PC-9 (cell line): ENCODE measurements around the gene E4F1. TPM values are rescaled to one million over a fixed set of nuclear protein-coding genes. Genes with fewer than 3 reads are reported as not detected.

Source experiments
- BruUV-seq: library from RNA; stranded (reverse); fragments of 400-500 nt; replicated peaks from 2 replicates; lab custom pipeline; 2021; lab: Mats Ljungman, UMichigan
- CTCF ChIA-PET: fragments of 300-600 bp; sonication (Branson Sonifier 250); formaldehyde crosslinking; loops from one replicate; lab custom pipeline; 2022; ENCODE audit warnings: antibody characterized with exemption; lab: Charles Lee
- POLR2A ChIA-PET: fragments of 300-600 bp; sonication (Branson Sonifier 250); formaldehyde crosslinking; loops from one replicate; lab custom pipeline; 2022; ENCODE audit warnings: antibody characterized with exemption; ENCODE audit not compliant: unreplicated experiment; lab: Charles Lee
- DNase-seq, 2 experiments: peaks; one replicate each; pipeline versions ENCODE4 v3.0.0 to v3.0.0-alpha.2; 2015 to 2022; ENCODE audit warnings: mixed read lengths in 1 of 2
- H2AFZ ChIP-seq: fragments of 200-600 bp; sonication (generic); 2 replicates; pipeline ENCODE4 v1.8.1; 2017; ENCODE audit warnings: antibody characterized with exemption
- H3F3A ChIP-seq: fragments of 200-600 bp; sonication (generic); 2 replicates; pipeline ENCODE4 v1.8.1; 2017; ENCODE audit warnings: antibody characterized with exemption, mild to moderate bottlenecking, low read depth; ENCODE audit not compliant: insufficient read depth
- H3K27ac ChIP-seq: fragments of 200-600 bp; sonication (generic); 2 replicates; pipeline ENCODE4 v1.6.1; 2016; ENCODE audit warnings: mixed run types
- H3K27me3 ChIP-seq: fragments of 200-600 bp; sonication (generic); 2 replicates; pipeline ENCODE4 v1.6.1; 2016; ENCODE audit warnings: low read depth, mixed run types; ENCODE audit not compliant: insufficient read depth
- H3K36me3 ChIP-seq: fragments of 200-600 bp; sonication (generic); 2 replicates; pipeline ENCODE4 v1.6.1; 2016; ENCODE audit warnings: low read depth, mixed run types
- H3K4me1 ChIP-seq: fragments of 200-600 bp; sonication (generic); replicated peaks from 2 replicates; pipeline ENCODE4 v1.6.1; 2016; ENCODE audit warnings: mixed run types; ENCODE audit not compliant: insufficient read depth
- H3K4me2 ChIP-seq: fragments of 200-600 bp; sonication (generic); 2 replicates; pipeline ENCODE4 v1.6.1; 2017; ENCODE audit warnings: mixed run types
- H3K4me3 ChIP-seq: fragments of 200-600 bp; sonication (generic); 2 replicates; pipeline ENCODE4 v1.6.1; 2016; ENCODE audit warnings: mixed run types
- H3K79me2 ChIP-seq: fragments of 200-600 bp; sonication (generic); 2 replicates; pipeline ENCODE4 v1.6.1; 2017; ENCODE audit warnings: low read depth, mixed run types
- H3K9me2 ChIP-seq: fragments of 200-600 bp; sonication (generic); 2 replicates; pipeline ENCODE4 v1.8.1; 2017; ENCODE audit warnings: mild to moderate bottlenecking; ENCODE audit not compliant: insufficient read depth
- H3K9me3 ChIP-seq: fragments of 200-600 bp; sonication (generic); 2 replicates; pipeline ENCODE4 v1.8.1; 2016; ENCODE audit warnings: low read depth; ENCODE audit not compliant: insufficient read depth
- H4K20me1 ChIP-seq: fragments of 200-600 bp; sonication (generic); 2 replicates; pipeline ENCODE4 v1.8.1; 2017; ENCODE audit not compliant: insufficient read depth
- EZH2 ChIP-seq: fragments of 200-600 bp; sonication (generic); IDR thresholded peaks from 2 replicates; pipeline ENCODE4 v1.8.0; 2017; ENCODE audit warnings: antibody characterized with exemption, low read depth
- intact Hi-C: fragments of 100-400 bp; cut with micrococcal nuclease; formaldehyde crosslinking; loops from one replicate; pipeline ENCODE4 v1.10.0; 2022; ENCODE audit not compliant: unreplicated experiment
- total RNA-seq: library from RNA; stranded (reverse); gene quantifications from 2 replicates; pipeline ENCODE4 v1.2.3, GENCODE V29; 2021
- TF ChIP-seq, protein P1 (sequence below): fragments of 200-600 bp; sonication (generic); conservative IDR thresholded peaks from 2 replicates; pipeline ENCODE4 v1.6.1; 2017; ENCODE audit warnings: mixed run types, antibody characterized with exemption, mild to moderate bottlenecking, moderate library complexity

E4F1 gene
- total RNA-seq, 1 experiment from 2014 or later, result 38.8 TPM

GRCh38 chr16:2181952-2182351, 41.4 kb upstream of the E4F1 start:
- Histone ChIP-seq H3K27ac (no peak overlapping the region), H3K9me3 (no peaks in the 10 kb centered on the region), H3K4me1 (no peaks in the 10 kb centered on the region), H3K4me3 (no peak overlapping the region), H4K20me1 (0 out of 2 replicates have a peak, but pooled peaks cover 3% of the 10 kb centered on the region), H3K36me3 (no peaks in the 10 kb centered on the region), H3K27me3 (no peaks in the 10 kb centered on the region), H3F3A (no peaks in the 10 kb centered on the region), H3K9me2 (no peaks in the 10 kb centered on the region), H3K4me2 (no peak overlapping the region), H3K79me2 (no peaks in the 10 kb centered on the region), H2AFZ (no peak overlapping the region)
- intact Hi-C loops, result no loop called here
- CTCF ChIA-PET, result no interaction called here
- no peak for DNase-seq
- TF ChIP-seq, protein P1, sequence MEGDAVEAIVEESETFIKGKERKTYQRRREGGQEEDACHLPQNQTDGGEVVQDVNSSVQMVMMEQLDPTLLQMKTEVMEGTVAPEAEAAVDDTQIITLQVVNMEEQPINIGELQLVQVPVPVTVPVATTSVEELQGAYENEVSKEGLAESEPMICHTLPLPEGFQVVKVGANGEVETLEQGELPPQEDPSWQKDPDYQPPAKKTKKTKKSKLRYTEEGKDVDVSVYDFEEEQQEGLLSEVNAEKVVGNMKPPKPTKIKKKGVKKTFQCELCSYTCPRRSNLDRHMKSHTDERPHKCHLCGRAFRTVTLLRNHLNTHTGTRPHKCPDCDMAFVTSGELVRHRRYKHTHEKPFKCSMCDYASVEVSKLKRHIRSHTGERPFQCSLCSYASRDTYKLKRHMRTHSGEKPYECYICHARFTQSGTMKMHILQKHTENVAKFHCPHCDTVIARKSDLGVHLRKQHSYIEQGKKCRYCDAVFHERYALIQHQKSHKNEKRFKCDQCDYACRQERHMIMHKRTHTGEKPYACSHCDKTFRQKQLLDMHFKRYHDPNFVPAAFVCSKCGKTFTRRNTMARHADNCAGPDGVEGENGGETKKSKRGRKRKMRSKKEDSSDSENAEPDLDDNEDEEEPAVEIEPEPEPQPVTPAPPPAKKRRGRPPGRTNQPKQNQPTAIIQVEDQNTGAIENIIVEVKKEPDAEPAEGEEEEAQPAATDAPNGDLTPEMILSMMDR, result no peak
- TF ChIP-seq EZH2, result no peak
- POLR2A ChIA-PET, result no interaction called here
- no TSS peak for BruUV-seq

GRCh38 chr16:2183671-2184070, 39.7 kb upstream of the E4F1 start:
- no peak overlapping the region for H2AFZ ChIP-seq
- no peaks in the 10 kb centered on the region for H3K4me1 ChIP-seq
- no peak for DNase-seq
- H3F3A ChIP-seq, result no peaks in the 10 kb centered on the region
- ChIA-PET POLR2A (no interaction called here), CTCF (no interaction called here)
- intact Hi-C loops, result no loop called here
- H3K27me3 ChIP-seq, result no peaks in the 10 kb centered on the region
- H3K4me3 ChIP-seq, result no peak overlapping the region
- no peaks in the 10 kb centered on the region for H4K20me1 ChIP-seq
- no peak overlapping the region for H3K4me2 ChIP-seq
- no peaks in the 10 kb centered on the region for H3K36me3 ChIP-seq
- TF ChIP-seq EZH2, result no peak
- TF ChIP-seq, protein P1, result no peak
- BruUV-seq, result no TSS peak
- H3K9me2 ChIP-seq, result no peaks in the 10 kb centered on the region
- no peaks in the 10 kb centered on the region for H3K79me2 ChIP-seq
- H3K27ac ChIP-seq, result no peak overlapping the region
- H3K9me3 ChIP-seq, result no peaks in the 10 kb centered on the region

DNA sequence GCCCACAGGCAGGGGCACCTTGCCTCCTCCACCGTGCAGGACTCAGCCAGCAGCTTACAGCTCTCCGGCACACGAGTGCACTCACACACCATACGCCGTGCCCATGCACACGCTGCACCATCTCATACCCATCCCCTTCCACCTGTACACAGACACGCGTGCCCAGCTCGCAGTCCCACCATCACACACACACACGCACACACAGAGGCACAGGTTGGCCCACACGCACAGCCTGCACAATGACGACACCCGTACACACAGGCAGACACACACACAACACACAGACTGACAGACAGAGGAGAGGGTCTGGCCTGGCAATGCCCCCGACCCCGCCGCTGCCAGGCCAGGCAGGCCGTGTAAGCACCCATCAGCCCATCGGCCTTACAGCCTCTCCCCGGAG, 39.0 kb upstream of the E4F1 start:
- Histone ChIP-seq H3K4me2 (no peak overlapping the region), H4K20me1 (no peaks in the 10 kb centered on the region), H3K4me1 (no peaks in the 10 kb centered on the region), H3K79me2 (no peaks in the 10 kb centered on the region), H3K4me3 (no peak overlapping the region), H3K9me3 (no peaks in the 10 kb centered on the region), H3F3A (no peaks in the 10 kb centered on the region), H3K9me2 (no peaks in the 10 kb centered on the region), H3K27me3 (no peaks in the 10 kb centered on the region), H2AFZ (no peak overlapping the region), H3K27ac (no peak overlapping the region), H3K36me3 (no peaks in the 10 kb centered on the region)
- DNase-seq, result no peak
- TF ChIP-seq EZH2, result no peak
- TF ChIP-seq, protein P1, result no peak
- intact Hi-C loops, result no loop called here
- BruUV-seq, result no TSS peak
- POLR2A ChIA-PET, result no interaction called here
- CTCF ChIA-PET, result interaction anchor here (0.6 kb wide), 1 partner anchor 49 kb away, joined by 3 read pairs; no protein-coding TSS in a partner anchor
